ENCODE measurements around the gene DEFB112. TPM values are rescaled to one million over a fixed set of nuclear protein-coding genes. Genes with fewer than 3 reads are reported as not detected.

DEFB112 gene
- not detected in 2 replicates for total RNA-seq (2014; rRNA removed; shearing (Covaris generic))

GRCh38 chr6:50049829-50050228, at the start of gene DEFB112:
Gene DEFB112 (minus strand): TSS chr6:50049929. CDS start chr6:50049869, 60 bp downstream.
- no peak for DNase-seq (ENCODE audit: low read depth)

GRCh38 chr6:50098641-50098993, 48.9 kb upstream of the DEFB112 start:
- no peak for DNase-seq (ENCODE audit: low read depth)

GRCh38 chr6:50097966-50098640, 48.4 kb upstream of the DEFB112 start:
- no peak for DNase-seq (ENCODE audit: low read depth)

GRCh38 chr6:50096296-50096695, 46.6 kb upstream of the DEFB112 start:
- DNase-seq (ENCODE audit: low read depth), result no peak

- no peak for DNase-seq (ENCODE audit: low read depth)
Measured at GRCh38 chr6:50093938-50094272, 44.2 kb upstream of the DEFB112 start.

- no peak for DNase-seq (ENCODE audit: low read depth)
Measured at GRCh38 chr6:50093116-50093937, 43.6 kb upstream of the DEFB112 start.

GRCh38 chr6:50091641-50092040, 41.9 kb upstream of the DEFB112 start:
- DNase-seq (ENCODE audit: low read depth), result no peak

GRCh38 chr6:50089911-50090310, 40.2 kb upstream of the DEFB112 start:
- DNase-seq (ENCODE audit: low read depth), result no peak

- peak; percentile 5 for DNase-seq (ENCODE audit: low read depth)
Measured at GRCh38 chr6:50087231-50087954, 37.7 kb upstream of the DEFB112 start.

- no peak for DNase-seq (ENCODE audit: low read depth)
Measured at GRCh38 chr6:50077385-50077784, 27.7 kb upstream of the DEFB112 start.

- no peak for DNase-seq (ENCODE audit: low read depth)
Measured at GRCh38 chr6:50076431-50076830, 26.7 kb upstream of the DEFB112 start.

- no peak for DNase-seq (ENCODE audit: low read depth)
Measured at GRCh38 chr6:50071921-50072320, 22.2 kb upstream of the DEFB112 start.

GRCh38 chr6:50070101-50070500, 20.4 kb upstream of the DEFB112 start:
- DNase-seq (ENCODE audit: low read depth), result no peak

GRCh38 chr6:50062051-50062450, 12.3 kb upstream of the DEFB112 start:
- DNase-seq (ENCODE audit: low read depth), result no peak

- no peak for DNase-seq (ENCODE audit: low read depth)
Measured at GRCh38 chr6:50056242-50056641, 6.5 kb upstream of the DEFB112 start.

GRCh38 chr6:50047026-50047425, 2.7 kb downstream of the DEFB112 start:
- DNase-seq (ENCODE audit: low read depth), result no peak

- DNase-seq (ENCODE audit: low read depth), result peak; percentile 49
Measured at GRCh38 chr6:50030777-50031562, 18.8 kb downstream of the DEFB112 start.

- DNase-seq (ENCODE audit: low read depth), result no peak
Measured at GRCh38 chr6:50030350-50030749, 19.4 kb downstream of the DEFB112 start.

GRCh38 chr6:50025258-50025657, 24.5 kb downstream of the DEFB112 start:
- DNase-seq (ENCODE audit: low read depth), result no peak

- DNase-seq (ENCODE audit: low read depth), result no peak
Measured at GRCh38 chr6:50021894-50022293, 27.8 kb downstream of the DEFB112 start, which contains the start of gene DEFB110. Gene DEFB110 (minus strand): TSS chr6:50021994. CDS start chr6:50021935, 59 bp downstream.

GRCh38 chr6:50007819-50008218, 41.9 kb downstream of the DEFB112 start:
- peak; percentile 11 for DNase-seq (ENCODE audit: low read depth)

- no peak for DNase-seq (ENCODE audit: low read depth)
Measured at GRCh38 chr6:50003139-50003538, 46.6 kb downstream of the DEFB112 start.
